ENCODE measurements around the gene TMEM143.
"Not testable (repeated sequence)": the region's sequence is repeated elsewhere in the genome, so short reads cannot be mapped to it uniquely, and the experiment has no call there.

The TMEM143 gene

GRCh38 chr19:48363810-48364597, at the start of gene TMEM143, which contains the start of gene SYNGR4:
Gene TMEM143 (minus strand): TSS chr19:48363940. CDS start chr19:48363920, 20 bp downstream.
Gene SYNGR4 (plus strand): TSS chr19:48364367. CDS start chr19:48365843, 1,476 bp downstream.
- peak; percentile 93 to 99 for DNase-seq

- DNase-seq: no peak
Observed at GRCh38 chr19:48405850-48406249, 42.1 kb upstream of the TMEM143 start.

GRCh38 chr19:48405010-48405659, 41.4 kb upstream of the TMEM143 start:
- DNase-seq: no peak

DNA sequence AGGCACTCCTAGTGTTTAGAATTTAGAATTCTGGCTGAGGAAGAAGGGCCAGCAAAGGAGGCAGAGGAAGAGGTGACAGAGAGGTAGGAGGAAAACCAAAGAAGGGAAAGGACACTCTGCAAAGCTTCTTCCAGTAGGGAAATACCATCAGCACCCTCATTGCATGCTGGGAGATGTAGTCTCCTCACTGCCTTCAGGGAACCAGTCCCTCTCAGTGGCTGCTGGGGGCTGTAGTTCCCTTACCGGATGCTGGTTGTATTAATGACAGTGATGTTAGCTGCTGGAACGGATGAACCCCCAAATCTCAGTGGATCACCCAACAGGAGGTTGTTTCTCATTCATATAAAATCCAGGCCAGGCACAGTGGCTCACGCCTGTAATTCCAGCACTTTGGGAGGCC, 39.9 kb upstream of the TMEM143 start:
- DNase-seq: peak in 1 of 2 experiments; percentile 44

DNA sequence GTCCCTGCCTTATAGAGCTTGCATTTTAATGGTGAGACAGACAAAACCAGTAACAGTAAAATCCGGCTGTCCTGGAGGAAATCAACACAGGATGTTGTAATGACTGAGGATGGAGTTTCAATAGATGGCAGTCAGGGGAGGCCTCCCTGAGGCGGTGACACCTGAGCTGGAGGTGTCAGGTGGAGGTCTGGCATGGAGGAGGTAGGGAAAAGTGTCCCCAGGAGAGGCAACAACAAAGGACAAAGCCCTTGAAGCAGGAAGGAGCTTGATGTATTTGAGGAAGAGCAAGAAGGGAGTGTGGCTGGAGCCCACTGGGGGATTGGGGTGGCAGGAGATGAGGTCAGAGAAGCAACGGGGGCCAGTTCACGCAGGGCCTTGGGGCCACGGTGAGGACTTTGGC, 37.5 kb upstream of the TMEM143 start:
- DNase-seq: no peak

DNA sequence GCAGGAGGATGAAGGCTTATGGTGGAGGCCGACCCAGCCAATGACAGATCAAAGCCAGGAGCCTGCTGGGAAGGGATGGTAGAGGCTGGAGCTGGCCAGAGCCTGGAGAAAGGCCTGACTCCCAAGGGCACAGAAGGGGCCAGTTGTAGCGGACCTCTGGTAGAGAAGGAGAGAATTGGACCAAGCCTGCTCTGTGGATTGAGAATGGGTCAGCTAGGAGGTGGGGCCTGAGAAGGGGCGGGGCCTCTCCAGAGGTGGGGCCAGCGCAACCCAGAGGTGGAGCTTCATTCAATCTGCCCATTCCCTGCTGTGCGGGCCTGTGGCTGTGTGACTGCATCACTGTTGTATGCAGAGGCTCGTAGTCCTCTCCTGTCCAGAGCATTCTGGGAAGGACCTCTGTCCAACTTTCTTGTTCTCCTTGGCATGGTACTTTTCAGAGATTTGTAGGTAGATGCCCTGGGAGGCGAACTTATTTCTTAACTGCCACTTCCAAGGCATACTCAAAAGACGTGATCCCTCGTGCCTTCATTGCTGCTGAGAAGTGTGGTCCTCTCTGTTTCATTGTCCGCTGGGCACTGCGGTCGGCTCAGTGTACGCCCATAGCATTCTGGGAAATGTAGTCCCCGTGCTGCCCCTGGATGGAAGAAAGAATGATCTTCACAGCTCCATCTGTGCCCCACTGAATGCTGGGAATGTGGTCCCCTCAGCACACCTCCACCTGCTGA, 36.4 kb upstream of the TMEM143 start:
- DNase-seq: no peak

DNA sequence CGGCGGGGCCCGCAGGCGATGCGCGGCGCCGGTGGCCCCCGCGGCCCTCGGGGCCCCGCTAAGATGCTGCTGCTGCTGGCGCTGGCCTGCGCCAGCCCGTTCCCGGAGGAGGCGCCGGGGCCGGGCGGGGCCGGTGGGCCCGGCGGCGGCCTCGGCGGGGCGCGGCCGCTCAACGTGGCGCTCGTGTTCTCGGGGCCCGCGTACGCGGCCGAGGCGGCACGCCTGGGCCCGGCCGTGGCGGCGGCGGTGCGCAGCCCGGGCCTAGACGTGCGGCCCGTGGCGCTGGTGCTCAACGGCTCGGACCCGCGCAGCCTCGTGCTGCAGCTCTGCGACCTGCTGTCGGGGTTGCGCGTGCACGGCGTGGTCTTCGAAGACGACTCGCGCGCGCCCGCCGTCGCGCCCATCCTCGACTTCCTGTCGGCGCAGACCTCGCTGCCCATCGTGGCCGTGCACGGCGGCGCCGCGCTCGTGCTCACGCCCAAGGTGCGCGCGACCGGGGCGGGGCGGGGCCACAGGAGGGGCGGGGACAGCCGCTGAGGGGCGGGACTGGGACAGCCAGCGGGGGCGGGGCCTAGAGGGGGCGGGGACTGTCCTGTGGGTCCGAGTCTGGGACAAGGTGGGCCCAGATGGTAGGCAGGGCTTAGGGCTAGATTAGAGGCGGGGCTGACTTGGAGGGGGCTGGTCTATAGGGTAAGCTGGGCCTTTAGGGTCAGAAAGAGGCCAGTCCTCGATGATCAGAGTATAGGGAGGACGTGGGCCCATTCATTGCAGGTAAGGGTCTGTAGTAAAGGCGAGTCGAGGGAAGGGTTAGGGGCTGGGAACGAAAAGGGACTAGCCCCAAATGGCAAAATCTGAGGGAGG, 34.9 kb upstream of the TMEM143 start:
- peak; percentile 78 to 83 for DNase-seq

DNA sequence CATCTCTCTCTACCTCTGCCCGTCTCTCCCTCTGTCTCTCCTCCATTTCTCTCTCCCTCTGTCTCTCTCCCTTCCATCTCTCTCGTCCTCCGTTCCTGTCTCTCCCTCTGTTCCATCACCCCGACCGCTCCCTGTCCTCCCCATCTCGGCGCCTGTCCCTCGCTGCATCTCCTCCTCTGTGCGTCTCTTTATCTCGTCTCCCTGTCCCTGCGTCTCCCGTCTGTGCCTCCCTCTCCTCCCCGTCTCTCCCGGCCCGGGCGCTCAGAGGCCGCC, 34.3 kb upstream of the TMEM143 start:
- no peak for DNase-seq

DNA sequence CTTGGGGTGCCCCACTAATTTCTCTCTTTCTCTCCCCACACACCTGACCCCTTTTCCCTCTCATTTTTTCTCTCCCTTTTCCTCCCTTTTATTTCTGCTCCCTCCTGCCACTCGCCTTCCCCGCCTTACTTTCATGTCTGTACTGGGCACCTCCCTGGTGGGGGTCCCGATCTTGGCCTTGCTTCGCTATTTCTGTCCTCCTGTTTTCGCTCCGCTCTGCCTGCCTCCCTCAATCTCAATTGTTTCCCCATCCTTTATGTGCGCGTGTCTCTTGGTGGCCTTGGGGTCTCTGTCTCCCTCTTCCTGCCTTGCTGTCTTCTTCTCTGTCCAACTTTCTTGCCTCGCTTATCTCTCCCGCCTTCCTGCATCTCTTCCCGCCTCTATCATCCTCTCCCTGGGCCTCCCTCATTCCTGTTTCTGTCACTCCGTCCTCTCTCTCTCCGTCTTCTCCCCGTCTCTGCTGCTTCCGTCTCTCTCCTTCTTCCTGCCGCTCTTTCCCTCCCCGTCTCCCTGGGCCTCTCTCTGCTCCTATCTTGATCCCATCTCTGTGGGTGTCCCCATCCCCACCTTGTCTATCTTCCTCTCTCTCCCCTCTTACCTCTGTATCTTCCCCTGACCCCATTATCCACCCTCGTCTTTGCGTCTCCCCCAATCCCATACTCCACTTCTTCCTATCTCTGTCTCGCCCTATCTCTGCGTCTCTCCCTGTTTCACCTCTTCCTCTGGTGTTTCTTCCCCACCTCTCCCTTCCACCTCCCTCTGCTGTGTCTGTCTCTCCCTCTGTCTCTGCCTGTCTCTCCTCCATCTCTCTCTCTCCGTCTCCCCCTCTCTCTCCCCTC, 33.7 kb upstream of the TMEM143 start:
- DNase-seq: no peak

DNA sequence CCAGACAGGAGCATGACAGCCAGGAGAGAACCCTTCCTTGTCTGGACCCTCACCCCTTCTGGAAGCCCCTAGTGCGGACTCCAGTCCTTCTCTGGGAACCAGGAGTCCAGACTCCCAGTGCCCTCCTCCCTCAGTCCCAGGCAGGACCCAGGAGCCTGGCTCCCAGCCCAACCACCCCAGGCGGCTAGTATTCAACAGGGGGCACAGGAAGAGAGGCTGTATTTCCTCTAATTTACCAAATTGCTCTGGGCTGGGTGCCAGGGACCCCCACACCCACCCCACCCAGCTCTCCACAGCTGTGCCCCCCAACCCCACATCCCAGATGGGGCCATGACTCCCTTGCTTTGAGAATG, 33.1 kb upstream of the TMEM143 start:
- no peak for DNase-seq

DNA sequence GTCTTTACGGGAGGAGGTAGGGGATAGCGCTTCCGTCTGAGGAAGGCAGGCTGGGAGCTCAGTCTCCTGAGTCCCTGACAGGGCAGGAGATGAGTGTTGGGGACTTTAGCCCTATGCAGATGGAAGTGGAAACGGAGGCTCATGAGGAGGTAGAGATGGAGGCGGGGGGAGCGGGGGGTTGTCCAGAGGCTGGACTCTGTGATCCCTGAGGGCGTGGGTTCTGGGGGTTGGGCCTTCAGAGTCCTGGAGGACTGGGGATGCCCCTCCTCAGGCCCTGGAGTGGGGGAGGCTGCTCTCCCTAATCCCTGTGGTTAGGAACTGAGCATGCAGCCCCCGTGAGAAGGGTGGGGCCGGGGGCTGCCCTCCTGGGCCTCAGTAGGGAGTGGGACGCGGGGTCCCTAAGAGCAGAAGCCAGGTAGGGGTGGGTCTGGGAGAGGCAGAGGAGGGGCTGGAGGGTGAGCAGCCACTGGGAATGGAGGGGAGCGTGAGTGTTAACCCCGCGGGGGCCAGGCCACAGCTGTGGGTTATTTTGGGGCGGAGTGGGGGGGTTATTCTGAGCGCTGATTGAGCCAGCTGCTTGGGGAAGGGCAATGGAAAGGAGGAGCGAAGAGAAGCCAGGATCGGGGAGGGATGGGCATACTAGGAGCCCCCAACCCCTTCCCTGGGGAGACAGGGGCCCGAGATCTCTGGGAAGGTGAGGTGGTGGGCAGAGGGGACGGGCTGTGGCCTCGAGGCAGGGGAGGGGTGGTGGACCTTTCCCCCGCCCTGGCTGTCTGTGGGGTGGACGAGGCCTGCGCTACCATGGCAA, 32.5 kb upstream of the TMEM143 start:
- no peak for DNase-seq

DNA sequence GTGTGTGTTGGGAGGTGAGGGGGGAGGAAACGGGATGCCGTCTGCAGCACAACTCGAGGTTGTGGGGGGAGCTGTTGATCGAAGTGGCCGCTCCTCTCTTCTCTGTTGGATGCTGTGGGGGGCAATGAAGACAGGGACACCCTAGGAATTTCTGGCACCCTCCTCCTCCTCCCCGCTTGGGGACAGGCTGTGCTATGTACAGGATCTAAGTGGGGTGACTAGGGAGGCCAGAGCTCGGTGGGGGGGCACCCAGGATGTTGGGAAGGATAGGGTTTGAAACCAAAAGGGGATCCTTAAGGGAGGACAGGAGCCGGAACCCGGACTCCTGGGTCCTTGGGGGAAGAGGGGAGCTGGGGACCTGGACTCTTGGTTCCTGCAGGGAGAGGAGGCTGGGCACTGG, 31.8 kb upstream of the TMEM143 start:
- no peak for DNase-seq

- DNase-seq: no peak
Observed at GRCh38 chr19:48395170-48395455, 31.4 kb upstream of the TMEM143 start.

DNA sequence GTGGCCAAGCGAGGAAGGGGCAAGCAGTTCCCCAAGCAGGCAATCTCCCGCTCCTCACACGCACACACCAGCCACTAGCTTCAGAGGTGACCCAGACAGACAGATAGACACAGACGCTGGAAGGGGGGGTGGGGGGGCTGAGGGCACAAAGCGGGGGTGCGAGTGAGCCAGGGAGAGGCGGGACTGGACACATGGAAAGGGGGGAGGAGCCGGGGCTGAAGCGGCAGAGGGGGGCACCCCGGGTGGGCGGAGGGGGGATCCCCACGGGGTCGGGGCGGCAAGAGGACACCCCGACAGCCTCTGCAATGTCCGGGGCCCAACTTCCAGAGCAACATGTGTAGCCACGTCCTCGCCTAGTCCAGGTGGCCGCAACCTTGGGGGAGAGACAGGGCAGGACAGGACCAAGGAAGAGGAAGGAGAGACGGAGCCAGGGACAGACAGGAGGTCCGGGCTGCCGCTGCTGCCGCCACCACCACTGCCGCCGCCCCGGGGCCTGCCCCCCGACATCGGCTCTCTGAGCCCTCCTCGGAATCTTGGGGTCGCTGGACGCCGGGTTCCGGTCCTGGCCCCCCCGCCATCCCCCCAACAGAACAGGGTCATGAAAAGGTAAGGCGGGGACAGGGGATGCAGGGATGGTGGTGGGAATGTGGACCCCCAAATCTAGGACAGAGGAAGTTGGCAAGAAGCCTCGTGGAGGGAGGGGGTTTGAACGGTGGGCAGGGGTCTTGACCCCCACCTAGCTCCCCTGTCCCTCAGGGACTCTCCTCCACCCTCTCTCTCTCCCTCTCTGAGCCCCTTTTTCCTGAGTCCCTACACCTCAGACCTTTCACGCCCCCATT, 30.8 kb upstream of the TMEM143 start:
- no peak for DNase-seq

DNA sequence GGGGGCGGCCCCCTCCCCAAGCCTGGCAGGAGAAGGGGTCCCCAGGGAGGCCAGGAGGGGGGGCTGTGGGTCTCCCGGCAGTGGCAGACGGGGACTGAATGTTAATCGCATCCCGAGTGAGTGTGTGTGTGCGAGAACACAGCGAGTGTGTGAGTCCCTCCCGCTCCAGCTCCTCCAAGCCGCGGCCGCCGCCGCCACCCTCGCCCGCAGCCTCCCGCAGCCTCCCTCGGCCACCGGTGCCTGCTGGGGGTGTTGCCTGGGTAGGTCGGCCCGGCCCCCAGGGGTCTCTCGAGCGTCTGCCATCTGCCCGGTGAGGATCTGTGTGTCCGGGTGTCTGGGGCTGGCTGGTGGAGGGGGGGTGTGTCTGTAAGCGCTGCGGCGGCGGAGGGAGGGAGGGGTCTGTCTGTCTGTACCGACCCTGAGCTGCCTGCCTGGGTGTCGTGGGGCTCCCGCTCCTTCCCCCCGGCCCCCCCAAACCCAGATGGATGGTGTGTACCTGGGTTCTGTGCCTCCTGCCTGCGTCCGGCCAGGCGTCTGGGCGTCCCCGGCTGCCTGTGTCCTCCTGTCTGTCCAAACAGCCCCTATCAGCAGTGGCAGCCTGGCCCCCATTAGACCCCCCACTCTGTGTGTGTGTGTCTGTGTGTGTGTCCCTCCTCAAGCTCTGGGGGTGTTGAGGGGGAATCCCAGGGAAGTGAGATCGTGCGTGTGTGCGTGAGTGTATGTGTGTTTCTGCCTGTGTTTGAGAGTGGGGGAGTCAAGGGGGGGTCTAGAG, 30.0 kb upstream of the TMEM143 start, which contains the start of gene GRIN2D:
Gene GRIN2D (plus strand): TSS at position 110 of the 772 bp plus-strand sequence. CDS start 4,725 bp downstream, outside the sequence.
- no peak for DNase-seq

- DNase-seq: no peak
Observed at GRCh38 chr19:48392860-48393558, 29.3 kb upstream of the TMEM143 start.

- not testable (repeated sequence) for DNase-seq
Observed at GRCh38 chr19:48392006-48392344, 28.2 kb upstream of the TMEM143 start.

DNA sequence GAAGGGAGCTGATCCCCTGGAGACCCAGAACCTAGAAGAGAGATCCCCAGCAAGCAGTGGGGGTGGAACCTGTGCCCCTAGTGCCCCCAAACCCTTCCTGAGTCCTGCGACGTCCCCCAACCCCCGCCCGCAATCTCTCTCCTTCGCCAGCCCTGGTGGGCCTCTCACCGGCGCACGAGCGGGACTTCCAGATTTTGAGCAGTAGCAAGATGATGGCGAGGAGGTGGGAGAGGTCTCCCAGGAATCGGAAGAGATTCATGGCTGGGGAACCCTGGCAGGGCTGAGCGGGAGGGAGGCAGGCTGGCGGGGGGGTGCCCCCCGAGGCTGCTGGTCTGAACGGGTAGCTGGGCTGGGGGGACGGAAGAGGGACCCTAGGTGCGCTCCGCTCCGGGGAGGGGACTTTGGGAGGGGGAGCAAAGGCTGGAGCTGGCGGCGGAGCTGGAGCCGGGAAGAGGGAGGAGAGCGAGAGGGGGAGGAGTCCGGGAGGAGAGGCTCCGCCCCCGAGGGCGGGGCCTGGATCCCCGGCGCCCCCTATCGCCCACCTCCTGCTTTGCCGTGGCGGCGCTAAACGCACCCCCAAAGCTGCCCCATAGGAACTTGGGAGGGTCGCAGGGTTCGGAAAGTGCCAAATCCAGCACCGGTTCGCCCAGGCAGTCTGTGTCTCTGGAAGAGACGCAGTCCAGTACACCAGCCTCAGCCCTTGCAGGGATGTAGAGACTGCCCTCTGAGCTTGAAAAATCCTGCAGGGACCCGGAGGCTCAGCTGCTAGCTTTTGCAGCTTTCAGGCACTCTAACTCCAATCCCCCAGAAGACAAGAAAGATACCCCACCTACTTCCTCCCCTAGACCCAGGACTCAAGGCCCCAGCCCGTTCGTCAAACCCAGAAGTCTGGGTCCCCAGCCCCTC, 27.6 kb upstream of the TMEM143 start, which contains the start of gene KDELR1:
Gene KDELR1 (minus strand): TSS at position 452 of the 906 bp plus-strand sequence. CDS start 193 bp downstream, at position 259.
- DNase-seq: peak; percentile 60 to 73

All from stimulated activated CD4-positive, alpha-beta T cell treated with anti-CD3 and anti-CD28 coated beads, Interleukin-4, amount 100 ng/mL, for 4 hours (primary cell).